Measurements from ENCODE around the gene DHX57. TPM values are rescaled to one million over a fixed set of nuclear protein-coding genes. Genes with fewer than 3 reads are reported as not detected.

DHX57 gene, protein sequence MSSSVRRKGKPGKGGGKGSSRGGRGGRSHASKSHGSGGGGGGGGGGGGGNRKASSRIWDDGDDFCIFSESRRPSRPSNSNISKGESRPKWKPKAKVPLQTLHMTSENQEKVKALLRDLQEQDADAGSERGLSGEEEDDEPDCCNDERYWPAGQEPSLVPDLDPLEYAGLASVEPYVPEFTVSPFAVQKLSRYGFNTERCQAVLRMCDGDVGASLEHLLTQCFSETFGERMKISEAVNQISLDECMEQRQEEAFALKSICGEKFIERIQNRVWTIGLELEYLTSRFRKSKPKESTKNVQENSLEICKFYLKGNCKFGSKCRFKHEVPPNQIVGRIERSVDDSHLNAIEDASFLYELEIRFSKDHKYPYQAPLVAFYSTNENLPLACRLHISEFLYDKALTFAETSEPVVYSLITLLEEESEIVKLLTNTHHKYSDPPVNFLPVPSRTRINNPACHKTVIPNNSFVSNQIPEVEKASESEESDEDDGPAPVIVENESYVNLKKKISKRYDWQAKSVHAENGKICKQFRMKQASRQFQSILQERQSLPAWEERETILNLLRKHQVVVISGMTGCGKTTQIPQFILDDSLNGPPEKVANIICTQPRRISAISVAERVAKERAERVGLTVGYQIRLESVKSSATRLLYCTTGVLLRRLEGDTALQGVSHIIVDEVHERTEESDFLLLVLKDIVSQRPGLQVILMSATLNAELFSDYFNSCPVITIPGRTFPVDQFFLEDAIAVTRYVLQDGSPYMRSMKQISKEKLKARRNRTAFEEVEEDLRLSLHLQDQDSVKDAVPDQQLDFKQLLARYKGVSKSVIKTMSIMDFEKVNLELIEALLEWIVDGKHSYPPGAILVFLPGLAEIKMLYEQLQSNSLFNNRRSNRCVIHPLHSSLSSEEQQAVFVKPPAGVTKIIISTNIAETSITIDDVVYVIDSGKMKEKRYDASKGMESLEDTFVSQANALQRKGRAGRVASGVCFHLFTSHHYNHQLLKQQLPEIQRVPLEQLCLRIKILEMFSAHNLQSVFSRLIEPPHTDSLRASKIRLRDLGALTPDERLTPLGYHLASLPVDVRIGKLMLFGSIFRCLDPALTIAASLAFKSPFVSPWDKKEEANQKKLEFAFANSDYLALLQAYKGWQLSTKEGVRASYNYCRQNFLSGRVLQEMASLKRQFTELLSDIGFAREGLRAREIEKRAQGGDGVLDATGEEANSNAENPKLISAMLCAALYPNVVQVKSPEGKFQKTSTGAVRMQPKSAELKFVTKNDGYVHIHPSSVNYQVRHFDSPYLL (N-terminal part only)
- 25.0 and 69.4 TPM in 2 replicates for total RNA-seq (ENCODE audit: low replicate concordance)

GRCh38 chr2:38875576-38876367 lies at the start of gene DHX57, which contains the start of gene MORN2:
Gene DHX57 (minus strand): TSS chr2:38875934. CDS start chr2:38868405, 7,529 bp downstream.
Gene MORN2 (plus strand): TSS chr2:38875976.
- peak within 1 kb of the TSS; percentile 97 for H3K4me3 ChIP-seq (ENCODE audit: low read depth, low read length)
- no peak for TF ChIP-seq CTCF (IDR thresholded peaks at IDR 0.05; ENCODE audit: insufficient read depth, low read length)
- DNase-seq (ENCODE audit: low read depth): peak; percentile 74

DNA sequence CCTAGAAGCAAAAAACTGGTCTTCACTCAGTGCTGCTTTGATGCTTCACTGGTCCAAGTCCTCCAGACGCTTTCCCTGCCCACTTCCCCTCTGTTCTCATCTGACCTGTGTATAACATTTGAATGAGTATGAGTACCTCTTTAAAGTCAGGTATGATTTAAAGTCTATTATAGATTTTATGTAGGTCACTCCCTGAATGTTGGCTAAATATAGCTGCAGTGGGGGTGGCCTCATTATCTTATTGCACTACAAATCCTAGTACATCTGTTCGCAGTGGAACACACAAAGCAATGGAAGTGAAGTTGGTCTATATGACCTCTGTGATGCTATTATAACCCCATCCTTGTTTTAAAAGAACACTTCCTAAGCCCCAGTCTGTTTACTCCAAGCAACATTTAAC lies 47.2 kb upstream of the DHX57 start:
- no peak for DNase-seq (ENCODE audit: low read depth)
- no peak for TF ChIP-seq CTCF (IDR thresholded peaks at IDR 0.05; ENCODE audit: insufficient read depth, low read length)
- no peak overlapping the region for H3K4me3 ChIP-seq (ENCODE audit: low read depth, low read length)

GRCh38 chr2:38922389-38922788 lies 46.7 kb upstream of the DHX57 start:
- H3K4me3 ChIP-seq (ENCODE audit: low read depth, low read length): no peak overlapping the region
- TF ChIP-seq CTCF (IDR thresholded peaks at IDR 0.05; ENCODE audit: insufficient read depth, low read length): no peak

GRCh38 chr2:38912619-38913018 lies 36.9 kb upstream of the DHX57 start:
- TF ChIP-seq CTCF (IDR thresholded peaks at IDR 0.05; ENCODE audit: insufficient read depth, low read length): no peak
- no peak for DNase-seq (ENCODE audit: low read depth)
- H3K4me3 ChIP-seq (ENCODE audit: low read depth, low read length): no peak overlapping the region

More at GRCh38 chr2:38922389-38922788, 46.7 kb upstream of the DHX57 start:
- no peak for DNase-seq (ENCODE audit: low read depth)

- H3K4me3 ChIP-seq (ENCODE audit: low read depth, low read length): no peak overlapping the region
- no peak for TF ChIP-seq CTCF (IDR thresholded peaks at IDR 0.05; ENCODE audit: insufficient read depth, low read length)
- DNase-seq (ENCODE audit: low read depth): no peak
These were observed 35.5 kb upstream of the DHX57 start for GRCh38 chr2:38911191-38911590.
